AG09319 (cell line): Measurements from ENCODE around the gene SETD1B.
"Not testable (repeated sequence)": the region's sequence is repeated elsewhere in the genome, so short reads cannot be mapped to it uniquely, and the experiment has no call there.

Source experiments
- DNase-seq: peaks from one replicate; pipeline ENCODE4 v3.0.0-alpha.2; 2010; ENCODE audit warnings: low read depth; ENCODE audit errors: extremely low read depth
- CTCF ChIP-seq: IDR thresholded peaks from 2 replicates; pipeline ENCODE4 v1.5.1; 2011; ENCODE audit warnings: low read depth, mild to moderate bottlenecking, inconsistent platforms, low read length, moderate library complexity

Gene SETD1B

GRCh38 chr12:121873216-121873569 lies 69.4 kb downstream of the SETD1B start:
- no peak for TF ChIP-seq CTCF
- no peak for DNase-seq

DNA sequence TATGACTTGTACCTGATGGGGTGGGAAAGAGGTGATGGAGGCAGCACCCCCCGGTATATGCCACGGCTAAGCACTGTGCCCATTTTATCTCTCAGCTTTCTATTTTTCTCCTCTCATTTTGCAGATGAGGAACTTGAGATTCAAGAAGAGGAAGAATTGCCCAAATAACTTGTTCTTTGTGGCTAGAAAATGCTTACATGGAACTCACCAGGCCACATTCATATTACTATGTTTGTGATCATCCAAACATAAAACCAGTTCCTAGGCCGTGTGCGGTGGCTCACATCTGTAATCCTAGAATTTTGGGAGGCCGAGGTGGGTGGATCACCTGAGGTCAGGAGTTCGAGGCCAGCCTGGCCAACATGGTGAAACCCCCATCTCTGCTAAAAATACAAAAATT lies 70.3 kb downstream of the SETD1B start:
- TF ChIP-seq CTCF, result no peak
- no peak for DNase-seq

GRCh38 chr12:121875582-121875981 lies 71.8 kb downstream of the SETD1B start:
- TF ChIP-seq CTCF, result no peak
- no peak for DNase-seq

GRCh38 chr12:121876080-121876447 lies 72.3 kb downstream of the SETD1B start:
- not testable (repeated sequence) for DNase-seq
